HEK293 (cell line): ENCODE results near the gene SRSF1.

Experiments
- CTCF ChIA-PET: fragments of 350-600 bp; formaldehyde crosslinking; extraction: SDS; loops from one replicate; lab custom pipeline; 2021; ENCODE audit warnings: antibody characterized with exemption; lab: Yijun Ruan, JAX
- POLR2A ChIA-PET: fragments of 300-600 bp; formaldehyde crosslinking; extraction: SDS; loops from one replicate; lab custom pipeline; 2020; ENCODE audit warnings: antibody characterized with exemption, inconsistent platforms; lab: Yijun Ruan, JAX
- H3K27ac ChIP-seq: fragments of 200-500 bp; sonication (Bioruptor generic); 2 replicates; pipeline ENCODE4 v1.5.1; 2014; ENCODE audit warnings: low read depth, low read length, control low read depth, inconsistent platforms; ENCODE audit errors: extremely low read depth
- H3K36me3 ChIP-seq, 2 experiments: fragments of 200-500 bp in 1 of 2; sonication (Bioruptor generic) in 1 of 2; 1 replicate in 1 of 2; 2 replicates in 1 of 2; pipeline ENCODE4 v1.5.1; 2014 to 2017; ENCODE audit warnings: inconsistent platforms in 2 of 2, low read length in 2 of 2; ENCODE audit not compliant: control insufficient read depth in 2 of 2, insufficient read depth in 1 of 2
- H3K4me1 ChIP-seq: fragments of 200-500 bp; sonication (Bioruptor generic); 2 replicates; pipeline ENCODE4 v1.5.1; 2014; ENCODE audit warnings: mild to moderate bottlenecking, low read length, inconsistent platforms; ENCODE audit not compliant: control insufficient read depth, insufficient read depth
- H3K4me3 ChIP-seq: 2 replicates; pipeline ENCODE4 v1.5.1; 2011; ENCODE audit warnings: low read depth, mild to moderate bottlenecking, control low read depth, low read length, moderate library complexity
- H3K9me3 ChIP-seq: fragments of 200-500 bp; sonication (Bioruptor generic); 2 replicates; pipeline ENCODE4 v1.5.1; 2014; ENCODE audit warnings: low read depth, low read length, inconsistent platforms; ENCODE audit not compliant: control insufficient read depth, insufficient read depth
- BCL11A ChIP-seq: fragments of 450-650 bp; formaldehyde crosslinking; IDR thresholded peaks from 2 replicates; pipeline ENCODE4 v1.5.1; 2016; ENCODE audit warnings: low read depth, missing biosample characterization, missing genetic modification characterization
- EGR2 ChIP-seq: fragments of 450-650 bp; formaldehyde crosslinking; IDR thresholded peaks from 2 replicates; pipeline ENCODE4 v1.5.1; 2016; ENCODE audit warnings: low read depth, missing biosample characterization, missing genetic modification characterization
- KLF1 ChIP-seq: fragments of 450-650 bp; formaldehyde crosslinking; IDR thresholded peaks from 2 replicates; pipeline ENCODE4 v1.5.1; 2016; ENCODE audit warnings: missing biosample characterization, missing genetic modification characterization
- KLF10 ChIP-seq: fragments of 450-650 bp; IDR thresholded peaks from 2 replicates; pipeline ENCODE4 v1.5.1; 2018; ENCODE audit warnings: missing biosample characterization, mild to moderate bottlenecking, missing genetic modification characterization
- RBAK ChIP-seq: fragments of 450-650 bp; formaldehyde crosslinking; IDR thresholded peaks from 2 replicates; pipeline ENCODE4 v1.5.1; 2016; ENCODE audit warnings: missing biosample characterization, missing genetic modification characterization
- SALL2 ChIP-seq: fragments of 450-650 bp; formaldehyde crosslinking; IDR thresholded peaks from 2 replicates; pipeline ENCODE4 v1.5.0; 2017; ENCODE audit warnings: missing biosample characterization, mild to moderate bottlenecking, missing genetic modification characterization, borderline replicate concordance
- SCRT2 ChIP-seq: fragments of 450-650 bp; formaldehyde crosslinking; IDR thresholded peaks from 2 replicates; pipeline ENCODE4 v1.5.1; 2016; ENCODE audit warnings: missing biosample characterization, missing genetic modification characterization
- SP2 ChIP-seq: fragments of 450-650 bp; formaldehyde crosslinking; IDR thresholded peaks from 2 replicates; pipeline ENCODE4 v1.5.1; 2016; ENCODE audit warnings: missing biosample characterization, missing genetic modification characterization
- SP3 ChIP-seq: fragments of 450-650 bp; formaldehyde crosslinking; IDR thresholded peaks from 2 replicates; pipeline ENCODE4 v1.5.1; 2016; ENCODE audit warnings: missing biosample characterization, missing genetic modification characterization
- ZFHX2 ChIP-seq: fragments of 450-650 bp; formaldehyde crosslinking; conservative IDR thresholded peaks from 2 replicates; pipeline ENCODE4 v1.5.1; 2016; ENCODE audit warnings: missing biosample characterization, missing genetic modification characterization
- ZNF324 ChIP-seq: fragments of 450-650 bp; formaldehyde crosslinking; IDR thresholded peaks from 2 replicates; pipeline ENCODE4 v1.5.1; 2016; ENCODE audit warnings: missing biosample characterization, missing genetic modification characterization
- ZNF341 ChIP-seq: fragments of 450-650 bp; formaldehyde crosslinking; IDR thresholded peaks from 2 replicates; pipeline ENCODE4; 2016; ENCODE audit warnings: low read depth, missing biosample characterization, missing genetic modification characterization
- ZNF501 ChIP-seq: fragments of 450-650 bp; formaldehyde crosslinking; IDR thresholded peaks from 2 replicates; pipeline ENCODE4 v1.5.1; 2016; ENCODE audit warnings: missing biosample characterization, missing genetic modification characterization
- ZNF658 ChIP-seq: fragments of 450-650 bp; formaldehyde crosslinking; IDR thresholded peaks from 2 replicates; pipeline ENCODE4; 2016; ENCODE audit warnings: missing biosample characterization, missing genetic modification characterization
- TF ChIP-seq, protein P1 (sequence below): fragments of 450-650 bp; formaldehyde crosslinking; IDR thresholded peaks from 2 replicates; pipeline ENCODE4 v1.5.1; 2017; ENCODE audit warnings: missing biosample characterization, missing genetic modification characterization
- TF ChIP-seq, protein P2 (sequence below): fragments of 450-650 bp; formaldehyde crosslinking; IDR thresholded peaks from 2 replicates; pipeline ENCODE4 v1.5.1; 2016; ENCODE audit warnings: missing biosample characterization, missing genetic modification characterization
- TF ChIP-seq, protein P3 (sequence below): fragments of 450-650 bp; formaldehyde crosslinking; IDR thresholded peaks from 2 replicates; pipeline ENCODE4 v1.5.1; 2016; ENCODE audit warnings: missing biosample characterization, missing genetic modification characterization
- TF ChIP-seq, protein P4 (sequence below): fragments of 450-650 bp; formaldehyde crosslinking; IDR thresholded peaks from 2 replicates; pipeline ENCODE4 v1.5.1; 2017; ENCODE audit warnings: missing biosample characterization, missing genetic modification characterization
- TF ChIP-seq, protein P5 (sequence below): fragments of 450-650 bp; formaldehyde crosslinking; IDR thresholded peaks from 2 replicates; pipeline ENCODE4 v1.5.1; 2016; ENCODE audit warnings: missing biosample characterization, missing genetic modification characterization
- TF ChIP-seq, protein P6 (sequence below): fragments of 450-650 bp; formaldehyde crosslinking; IDR thresholded peaks from 2 replicates; pipeline ENCODE4 v1.5.1; 2016; ENCODE audit warnings: missing biosample characterization, missing genetic modification characterization, low read depth

Gene SRSF1

DNA sequence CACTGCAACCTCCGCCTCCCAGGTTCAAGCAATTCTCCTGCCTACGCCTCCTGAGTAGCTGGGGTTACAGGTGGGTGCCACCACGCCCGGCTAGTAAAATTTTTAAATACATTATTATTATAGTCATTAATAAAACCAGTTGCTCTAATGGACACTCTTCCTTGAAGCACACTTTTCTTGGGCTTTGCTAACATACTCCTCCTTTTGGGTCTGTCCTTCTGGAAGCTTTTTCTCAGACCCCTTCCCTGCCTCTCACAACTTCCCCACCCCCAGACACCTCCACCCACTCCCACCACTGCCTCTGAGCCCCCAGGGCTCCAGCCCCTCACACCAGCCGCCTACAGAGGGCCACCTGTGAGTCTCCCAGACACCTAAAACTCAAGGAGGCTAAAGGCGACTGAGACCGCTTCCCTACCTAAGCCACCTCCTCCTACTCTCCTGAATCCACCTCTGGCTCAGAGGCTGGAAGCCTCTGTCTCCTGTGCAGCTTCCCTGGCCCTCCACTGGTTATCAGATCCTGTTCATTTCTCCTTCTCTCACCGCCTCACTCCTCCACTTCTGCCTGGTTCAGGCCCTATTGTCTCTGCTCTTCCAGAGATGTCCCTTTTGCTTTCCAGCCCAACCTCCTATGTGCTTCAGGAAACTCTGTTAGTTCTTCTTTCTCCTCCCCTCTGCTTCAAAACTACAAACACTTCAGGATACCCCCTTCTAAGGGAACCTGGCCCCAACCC lies 49.8 kb downstream of the SRSF1 start:
- peak; percentile 94 for TF ChIP-seq EGR2 (tag by site-specific recombination)
- TF ChIP-seq, protein P1, sequence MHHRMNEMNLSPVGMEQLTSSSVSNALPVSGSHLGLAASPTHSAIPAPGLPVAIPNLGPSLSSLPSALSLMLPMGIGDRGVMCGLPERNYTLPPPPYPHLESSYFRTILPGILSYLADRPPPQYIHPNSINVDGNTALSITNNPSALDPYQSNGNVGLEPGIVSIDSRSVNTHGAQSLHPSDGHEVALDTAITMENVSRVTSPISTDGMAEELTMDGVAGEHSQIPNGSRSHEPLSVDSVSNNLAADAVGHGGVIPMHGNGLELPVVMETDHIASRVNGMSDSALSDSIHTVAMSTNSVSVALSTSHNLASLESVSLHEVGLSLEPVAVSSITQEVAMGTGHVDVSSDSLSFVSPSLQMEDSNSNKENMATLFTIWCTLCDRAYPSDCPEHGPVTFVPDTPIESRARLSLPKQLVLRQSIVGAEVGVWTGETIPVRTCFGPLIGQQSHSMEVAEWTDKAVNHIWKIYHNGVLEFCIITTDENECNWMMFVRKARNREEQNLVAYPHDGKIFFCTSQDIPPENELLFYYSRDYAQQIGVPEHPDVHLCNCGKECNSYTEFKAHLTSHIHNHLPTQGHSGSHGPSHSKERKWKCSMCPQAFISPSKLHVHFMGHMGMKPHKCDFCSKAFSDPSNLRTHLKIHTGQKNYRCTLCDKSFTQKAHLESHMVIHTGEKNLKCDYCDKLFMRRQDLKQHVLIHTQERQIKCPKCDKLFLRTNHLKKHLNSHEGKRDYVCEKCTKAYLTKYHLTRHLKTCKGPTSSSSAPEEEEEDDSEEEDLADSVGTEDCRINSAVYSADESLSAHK: no peak
- TF ChIP-seq ZNF658 (tag by site-specific recombination): no peak
- TF ChIP-seq ZNF341 (tag by site-specific recombination): 0 out of 2 replicates have a peak, but pooled peaks have one; percentile 42
- TF ChIP-seq ZFHX2 (tag by site-specific recombination): peak; percentile 92
- TF ChIP-seq, protein P2, sequence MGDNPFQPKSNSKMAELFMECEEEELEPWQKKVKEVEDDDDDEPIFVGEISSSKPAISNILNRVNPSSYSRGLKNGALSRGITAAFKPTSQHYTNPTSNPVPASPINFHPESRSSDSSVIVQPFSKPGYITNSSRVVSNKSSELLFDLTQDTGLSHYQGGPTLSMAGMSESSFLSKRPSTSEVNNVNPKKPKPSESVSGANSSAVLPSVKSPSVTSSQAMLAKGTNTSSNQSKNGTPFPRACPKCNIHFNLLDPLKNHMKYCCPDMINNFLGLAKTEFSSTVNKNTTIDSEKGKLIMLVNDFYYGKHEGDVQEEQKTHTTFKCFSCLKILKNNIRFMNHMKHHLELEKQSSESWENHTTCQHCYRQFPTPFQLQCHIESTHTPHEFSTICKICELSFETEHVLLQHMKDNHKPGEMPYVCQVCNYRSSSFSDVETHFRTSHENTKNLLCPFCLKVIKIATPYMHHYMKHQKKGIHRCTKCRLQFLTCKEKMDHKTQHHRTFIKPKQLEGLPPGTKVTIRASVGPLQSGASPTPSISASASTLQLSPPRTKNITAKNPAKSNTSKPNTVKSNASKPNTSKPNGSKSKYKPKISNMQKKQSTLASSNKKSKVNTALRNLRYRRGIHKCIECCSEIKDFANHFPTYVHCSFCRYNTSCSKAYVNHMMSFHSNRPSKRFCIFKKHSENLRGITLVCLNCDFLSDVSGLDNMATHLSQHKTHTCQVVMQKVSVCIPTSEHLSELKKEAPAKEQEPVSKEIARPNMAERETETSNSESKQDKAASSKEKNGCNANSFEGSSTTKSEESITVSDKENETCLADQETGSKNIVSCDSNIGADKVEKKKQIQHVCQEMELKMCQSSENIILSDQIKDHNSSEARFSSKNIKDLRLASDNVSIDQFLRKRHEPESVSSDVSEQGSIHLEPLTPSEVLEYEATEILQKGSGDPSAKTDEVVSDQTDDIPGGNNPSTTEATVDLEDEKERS (tag by site-specific recombination): no peak
- TF ChIP-seq SCRT2 (tag by site-specific recombination): peak; percentile 63
- Histone ChIP-seq H3K36me3 (no peaks in the 10 kb centered on the region), H3K4me3 (no peak overlapping the region), H3K4me1 (peaks cover 32% of the 10 kb centered on the region), H3K9me3 (no peaks in the 10 kb centered on the region), H3K27ac (no peak overlapping the region; the same call in 1 of the 2 replicates)
- POLR2A ChIA-PET: interaction anchor here (1.0 to 3.3 kb wide), 7 partner anchors 8 to 57 kb away, joined by 3 to 22 read pairs (median 8); no protein-coding TSS in a partner anchor
- CTCF ChIA-PET: interaction anchor here (0.7 to 2.4 kb wide), 4 partner anchors 42 to 123 kb away, joined by 3 to 7 read pairs (median 4); no protein-coding TSS in a partner anchor

DNA sequence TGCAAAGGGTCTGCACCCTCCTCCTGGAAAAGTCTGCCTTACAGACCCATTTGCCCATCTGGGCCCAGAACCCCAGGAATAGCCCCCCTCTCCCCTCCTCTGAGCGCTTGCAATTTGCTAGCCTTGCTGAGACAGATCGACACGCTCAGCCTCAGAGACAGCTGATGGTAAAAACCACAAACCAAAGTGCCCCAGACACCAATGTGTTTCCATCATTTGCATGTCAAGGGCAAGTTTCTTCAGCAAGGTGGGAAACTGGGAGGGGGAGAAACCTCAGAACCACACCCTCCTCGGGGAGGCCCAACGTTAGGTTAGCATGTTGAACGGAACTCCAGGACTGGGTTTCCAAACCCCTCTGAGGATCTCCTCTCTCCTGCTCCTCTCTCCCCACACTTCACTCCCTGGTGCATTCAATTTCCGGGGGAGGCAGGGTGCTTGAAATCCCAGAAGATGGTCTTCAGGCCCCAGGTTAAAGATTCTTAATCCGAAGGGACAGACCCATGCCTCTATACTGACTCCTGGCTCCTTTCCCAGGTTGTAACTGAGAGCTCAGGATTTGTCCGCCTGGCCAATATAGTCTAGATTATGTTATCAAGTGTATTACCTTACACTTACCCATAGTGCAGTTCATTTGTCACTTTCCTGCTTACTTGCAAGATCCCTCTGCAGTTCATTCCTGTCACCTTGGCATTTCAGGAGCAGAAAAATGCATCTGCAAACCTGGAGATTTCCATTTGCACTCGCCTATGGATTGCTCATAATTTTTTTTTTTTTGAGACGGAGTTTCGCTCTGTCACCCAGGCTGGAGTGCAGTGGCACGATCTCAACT lies 50.5 kb downstream of the SRSF1 start:
- ChIA-PET CTCF (interaction anchor here (0.6 to 2.4 kb wide), 19 partner anchors 9 to 160 kb away, joined by 3 to 9 read pairs (median 3); no protein-coding TSS in a partner anchor), POLR2A (interaction anchor here (0.7 to 3.3 kb wide), 14 partner anchors 9 to 86 kb away, joined by 3 to 22 read pairs (median 6); partner anchors contain the start of gene SRSF1)
- Histone ChIP-seq H3K9me3 (no peaks in the 10 kb centered on the region), H3K36me3 (no peaks in the 10 kb centered on the region), H3K4me3 (no peak overlapping the region), H3K27ac (peak overlapping the region; percentile 84), H3K4me1 (peaks cover 35% of the 10 kb centered on the region)
- TF ChIP-seq KLF10 (tag by site-specific recombination): peak; percentile 37; the same call in 1 of the 2 replicates
- no peak for TF ChIP-seq SALL2 (tag by site-specific recombination)
- TF ChIP-seq SP2 (tag by site-specific recombination): peak; percentile 16; the same call in 1 of the 2 replicates
- TF ChIP-seq, protein P3, sequence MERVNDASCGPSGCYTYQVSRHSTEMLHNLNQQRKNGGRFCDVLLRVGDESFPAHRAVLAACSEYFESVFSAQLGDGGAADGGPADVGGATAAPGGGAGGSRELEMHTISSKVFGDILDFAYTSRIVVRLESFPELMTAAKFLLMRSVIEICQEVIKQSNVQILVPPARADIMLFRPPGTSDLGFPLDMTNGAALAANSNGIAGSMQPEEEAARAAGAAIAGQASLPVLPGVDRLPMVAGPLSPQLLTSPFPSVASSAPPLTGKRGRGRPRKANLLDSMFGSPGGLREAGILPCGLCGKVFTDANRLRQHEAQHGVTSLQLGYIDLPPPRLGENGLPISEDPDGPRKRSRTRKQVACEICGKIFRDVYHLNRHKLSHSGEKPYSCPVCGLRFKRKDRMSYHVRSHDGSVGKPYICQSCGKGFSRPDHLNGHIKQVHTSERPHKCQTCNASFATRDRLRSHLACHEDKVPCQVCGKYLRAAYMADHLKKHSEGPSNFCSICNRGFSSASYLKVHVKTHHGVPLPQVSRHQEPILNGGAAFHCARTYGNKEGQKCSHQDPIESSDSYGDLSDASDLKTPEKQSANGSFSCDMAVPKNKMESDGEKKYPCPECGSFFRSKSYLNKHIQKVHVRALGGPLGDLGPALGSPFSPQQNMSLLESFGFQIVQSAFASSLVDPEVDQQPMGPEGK (tag by site-specific recombination): peak; percentile 64
- TF ChIP-seq SP3 (tag by site-specific recombination): peak; percentile 33; the same call in 1 of the 2 replicates
- TF ChIP-seq ZNF324 (tag by site-specific recombination): no peak
- TF ChIP-seq, protein P4, sequence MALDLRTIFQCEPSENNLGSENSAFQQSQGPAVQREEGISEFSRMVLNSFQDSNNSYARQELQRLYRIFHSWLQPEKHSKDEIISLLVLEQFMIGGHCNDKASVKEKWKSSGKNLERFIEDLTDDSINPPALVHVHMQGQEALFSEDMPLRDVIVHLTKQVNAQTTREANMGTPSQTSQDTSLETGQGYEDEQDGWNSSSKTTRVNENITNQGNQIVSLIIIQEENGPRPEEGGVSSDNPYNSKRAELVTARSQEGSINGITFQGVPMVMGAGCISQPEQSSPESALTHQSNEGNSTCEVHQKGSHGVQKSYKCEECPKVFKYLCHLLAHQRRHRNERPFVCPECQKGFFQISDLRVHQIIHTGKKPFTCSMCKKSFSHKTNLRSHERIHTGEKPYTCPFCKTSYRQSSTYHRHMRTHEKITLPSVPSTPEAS (tag by site-specific recombination): no peak
- TF ChIP-seq, protein P5, sequence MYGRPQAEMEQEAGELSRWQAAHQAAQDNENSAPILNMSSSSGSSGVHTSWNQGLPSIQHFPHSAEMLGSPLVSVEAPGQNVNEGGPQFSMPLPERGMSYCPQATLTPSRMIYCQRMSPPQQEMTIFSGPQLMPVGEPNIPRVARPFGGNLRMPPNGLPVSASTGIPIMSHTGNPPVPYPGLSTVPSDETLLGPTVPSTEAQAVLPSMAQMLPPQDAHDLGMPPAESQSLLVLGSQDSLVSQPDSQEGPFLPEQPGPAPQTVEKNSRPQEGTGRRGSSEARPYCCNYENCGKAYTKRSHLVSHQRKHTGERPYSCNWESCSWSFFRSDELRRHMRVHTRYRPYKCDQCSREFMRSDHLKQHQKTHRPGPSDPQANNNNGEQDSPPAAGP: peak; percentile 22; the same call in 1 of the 2 replicates
- peak; percentile 84 for TF ChIP-seq KLF1
- no peak for TF ChIP-seq BCL11A (tag by site-specific recombination)
- 0 out of 2 replicates have a peak, but pooled peaks have one; percentile 45 for TF ChIP-seq ZNF501 (tag by site-specific recombination)
- TF ChIP-seq, protein P6, sequence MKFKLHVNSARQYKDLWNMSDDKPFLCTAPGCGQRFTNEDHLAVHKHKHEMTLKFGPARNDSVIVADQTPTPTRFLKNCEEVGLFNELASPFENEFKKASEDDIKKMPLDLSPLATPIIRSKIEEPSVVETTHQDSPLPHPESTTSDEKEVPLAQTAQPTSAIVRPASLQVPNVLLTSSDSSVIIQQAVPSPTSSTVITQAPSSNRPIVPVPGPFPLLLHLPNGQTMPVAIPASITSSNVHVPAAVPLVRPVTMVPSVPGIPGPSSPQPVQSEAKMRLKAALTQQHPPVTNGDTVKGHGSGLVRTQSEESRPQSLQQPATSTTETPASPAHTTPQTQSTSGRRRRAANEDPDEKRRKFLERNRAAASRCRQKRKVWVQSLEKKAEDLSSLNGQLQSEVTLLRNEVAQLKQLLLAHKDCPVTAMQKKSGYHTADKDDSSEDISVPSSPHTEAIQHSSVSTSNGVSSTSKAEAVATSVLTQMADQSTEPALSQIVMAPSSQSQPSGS (tag by site-specific recombination): no peak
- TF ChIP-seq RBAK (tag by site-specific recombination): no peak
